HG02884 (cell line): ENCODE data around the gene SYNJ2.

Experiments
- ATAC-seq: cut with Tn5 transposase; IDR thresholded peaks from one replicate; pipeline ENCODE4 v1.9.1; 2021; ENCODE audit warnings: mild to moderate bottlenecking, moderate library complexity; ENCODE audit not compliant: unreplicated experiment

Gene SYNJ2

DNA sequence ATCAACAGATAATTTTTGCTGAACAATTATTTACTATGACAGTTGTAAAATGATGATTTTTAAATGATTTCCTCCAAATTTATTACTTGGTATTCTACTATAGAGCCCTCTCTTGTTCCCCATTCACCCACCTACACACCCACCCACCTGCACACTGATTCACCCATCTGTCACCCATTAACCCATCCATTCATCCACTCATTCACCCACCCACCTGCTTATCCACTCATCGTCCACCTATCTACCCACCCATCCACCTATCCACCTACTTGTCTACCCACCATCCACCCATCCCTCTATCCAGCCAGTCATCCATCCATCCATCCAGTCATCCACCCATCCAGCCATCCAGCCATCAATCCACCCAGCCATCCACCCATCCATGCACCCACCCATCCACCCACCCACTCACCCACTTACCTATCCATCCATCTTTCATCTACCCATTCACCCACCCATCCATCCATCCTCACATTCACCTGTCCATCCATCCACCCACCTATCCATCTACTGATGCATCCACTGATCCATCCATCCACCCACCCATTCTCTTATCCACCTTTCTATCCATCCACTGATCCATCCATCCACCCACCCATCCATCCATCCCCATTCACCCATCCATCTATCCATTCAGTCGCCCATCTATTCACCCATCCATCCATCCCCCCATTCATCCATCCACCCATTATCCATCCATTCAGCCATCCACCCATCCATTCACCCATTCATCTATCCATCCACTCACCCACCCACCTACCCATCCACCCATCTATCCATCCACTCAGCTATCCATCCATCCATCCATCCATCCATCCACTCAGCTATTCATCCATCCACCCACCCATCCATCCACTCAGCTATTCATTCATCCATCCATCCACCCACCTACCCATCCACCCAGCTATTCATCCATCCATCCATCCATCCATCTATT, 72.0 kb downstream of the SYNJ2 start:
- no peak for ATAC-seq

DNA sequence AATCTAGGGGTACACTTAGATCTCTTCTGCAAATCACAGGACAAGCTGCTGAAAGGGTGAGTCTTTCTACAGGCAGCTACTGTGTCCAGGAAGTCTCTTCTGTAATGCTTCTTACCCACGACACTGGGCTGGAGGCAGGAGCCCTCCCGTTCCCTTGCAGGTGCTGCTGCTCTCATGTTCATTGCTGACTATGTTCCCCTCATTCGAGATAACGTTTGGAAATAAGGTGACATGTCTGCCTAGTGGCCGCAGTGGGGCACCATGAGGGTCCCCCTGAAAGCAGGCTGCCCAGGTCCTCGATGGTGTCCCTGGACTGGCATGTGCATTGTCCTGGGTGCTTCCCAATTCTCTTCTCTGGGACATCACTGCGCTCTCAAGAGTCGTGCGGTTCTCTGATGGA, 74.7 kb downstream of the SYNJ2 start:
- ATAC-seq, result no peak

DNA sequence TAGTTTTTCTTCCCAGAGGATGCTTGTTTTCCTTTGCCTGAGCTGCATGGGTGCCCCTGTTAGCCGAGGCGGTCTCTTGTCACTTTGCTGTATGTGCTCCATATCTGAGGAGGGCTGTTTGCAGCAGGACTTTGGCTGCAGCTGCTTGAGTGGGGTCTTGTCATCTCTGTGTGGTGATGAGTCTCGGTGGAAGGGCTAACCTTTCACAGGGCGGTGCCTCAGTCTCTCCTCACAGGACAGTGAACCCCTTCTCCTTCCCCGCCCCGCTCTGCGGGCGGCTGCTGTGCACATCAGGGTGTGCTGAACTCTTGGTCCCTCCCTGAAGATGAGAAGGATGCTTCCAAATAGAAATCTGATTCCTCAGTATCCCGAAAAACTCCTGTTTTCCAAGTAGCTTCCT, 75.1 kb downstream of the SYNJ2 start:
- no peak for ATAC-seq

DNA sequence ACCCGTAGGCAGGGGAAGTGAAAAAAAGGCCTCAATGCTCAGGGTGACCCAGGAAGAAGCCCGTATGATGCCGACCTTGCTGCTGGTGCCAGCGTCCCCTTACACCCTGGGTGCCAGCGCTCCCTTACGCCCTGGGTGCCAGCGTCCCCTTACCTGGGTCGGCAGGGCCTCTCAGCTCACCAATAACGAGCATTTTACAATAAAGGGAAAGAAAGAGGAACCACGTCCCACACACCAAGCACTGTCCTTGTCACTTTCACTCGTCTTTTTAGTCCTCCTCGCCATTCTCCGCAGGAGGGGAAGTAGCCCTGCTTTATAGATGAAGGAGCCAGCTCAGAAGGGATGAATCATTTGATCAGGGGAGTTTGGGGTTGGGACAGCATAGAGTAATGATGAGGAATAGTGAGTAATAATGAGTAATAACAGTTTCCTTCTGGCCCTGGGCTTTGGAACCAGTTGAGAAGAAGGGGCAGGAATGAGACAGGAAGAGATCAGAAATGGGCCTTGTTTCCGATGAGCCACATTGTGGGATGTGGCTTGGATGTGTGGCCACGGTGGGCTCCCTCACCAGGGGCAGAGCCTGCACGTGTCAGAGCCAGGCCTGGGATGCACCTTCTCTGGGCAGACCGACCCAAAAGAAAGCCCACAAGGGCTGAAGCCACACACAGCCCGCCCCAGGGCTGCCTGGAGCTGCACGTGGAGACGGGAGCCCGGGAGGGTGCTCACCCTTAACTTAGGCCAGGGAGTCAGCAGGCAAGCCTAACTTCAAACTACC, 75.7 kb downstream of the SYNJ2 start:
- peak; percentile 81 for ATAC-seq

DNA sequence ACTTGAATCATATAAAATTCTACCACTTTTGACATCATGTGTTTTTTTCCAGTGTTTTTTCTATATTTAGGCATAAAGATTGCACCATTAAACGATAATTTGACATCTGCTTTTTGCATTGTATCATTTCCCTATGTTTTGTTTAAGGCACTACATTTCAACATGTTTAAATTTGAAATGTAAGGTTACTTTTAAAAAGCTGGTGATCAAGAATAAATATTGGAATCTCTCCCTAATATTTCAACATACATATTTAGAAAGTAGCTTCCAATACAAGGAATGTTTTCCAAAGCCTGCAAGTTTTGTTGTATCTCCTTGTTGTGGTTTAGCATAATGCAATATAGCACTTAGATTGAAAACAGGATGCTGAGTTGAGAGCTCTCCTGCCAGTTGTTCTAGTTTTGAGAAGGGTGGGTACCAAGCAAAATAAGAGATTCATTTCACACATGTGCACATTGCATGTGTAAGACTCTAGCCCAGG, 76.5 kb downstream of the SYNJ2 start:
- no peak for ATAC-seq

DNA sequence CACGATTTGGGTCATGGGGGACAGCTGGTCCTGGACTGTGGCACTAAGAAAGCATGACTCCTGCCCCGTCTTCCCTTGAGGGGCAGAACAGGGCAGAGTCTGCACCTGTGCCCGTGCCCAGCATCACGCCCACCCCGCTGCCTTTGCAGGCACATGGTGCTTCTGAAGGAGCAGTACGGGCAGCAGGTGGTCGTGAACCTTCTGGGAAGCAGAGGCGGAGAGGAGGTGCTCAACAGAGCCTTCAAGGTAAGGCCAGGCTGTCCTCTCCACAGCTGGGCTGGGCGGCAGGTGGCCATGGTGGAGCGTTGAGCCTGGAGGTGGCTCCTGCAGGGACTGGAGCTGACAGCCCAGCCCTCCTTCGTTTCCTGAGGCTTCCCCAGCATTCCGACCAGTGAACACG, 77.4 kb downstream of the SYNJ2 start:
- no peak for ATAC-seq

DNA sequence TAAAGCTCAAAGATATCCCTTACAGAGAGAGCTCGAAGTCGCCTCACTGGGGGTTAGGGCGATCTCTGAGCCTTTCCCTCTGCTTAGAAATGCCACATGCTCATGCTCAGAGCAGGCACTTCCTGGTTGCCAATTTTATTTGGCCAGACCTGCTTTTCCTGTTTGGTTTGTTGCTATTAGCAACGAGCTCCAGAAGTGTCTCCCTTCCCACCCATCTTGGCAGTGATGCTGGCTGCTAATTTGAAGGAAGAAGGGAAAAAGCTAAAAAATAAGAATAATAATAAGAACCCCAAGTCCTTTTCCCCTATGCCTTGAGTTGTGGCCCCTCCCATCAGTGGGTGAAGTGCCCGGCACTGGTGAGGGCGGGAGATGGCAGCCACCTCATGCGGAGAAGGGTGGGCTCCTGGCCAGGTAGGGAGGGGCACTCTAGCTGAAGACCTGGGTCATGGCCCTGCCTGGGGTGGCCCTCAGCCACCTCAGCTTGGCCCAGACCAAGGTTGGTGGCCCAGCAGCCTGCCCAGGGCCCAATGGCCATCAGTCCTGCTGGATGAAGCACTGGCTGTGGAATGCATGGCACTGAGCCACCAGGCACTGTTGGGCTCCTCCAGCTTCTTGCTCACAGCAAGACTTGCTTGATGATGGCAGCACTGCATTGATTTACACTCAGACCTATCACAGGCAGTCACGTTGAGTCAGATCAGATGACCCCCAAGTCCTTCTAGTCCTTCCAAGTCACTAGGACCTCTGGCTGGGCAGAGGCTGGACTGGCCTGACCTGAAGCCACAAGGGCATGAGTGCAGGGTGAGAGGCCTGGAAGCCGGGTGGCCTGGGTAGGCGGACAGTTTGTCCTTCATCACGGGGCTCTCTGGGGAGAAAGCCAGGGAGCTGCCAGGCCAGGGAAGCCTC, 79.0 kb downstream of the SYNJ2 start:
- no peak for ATAC-seq

DNA sequence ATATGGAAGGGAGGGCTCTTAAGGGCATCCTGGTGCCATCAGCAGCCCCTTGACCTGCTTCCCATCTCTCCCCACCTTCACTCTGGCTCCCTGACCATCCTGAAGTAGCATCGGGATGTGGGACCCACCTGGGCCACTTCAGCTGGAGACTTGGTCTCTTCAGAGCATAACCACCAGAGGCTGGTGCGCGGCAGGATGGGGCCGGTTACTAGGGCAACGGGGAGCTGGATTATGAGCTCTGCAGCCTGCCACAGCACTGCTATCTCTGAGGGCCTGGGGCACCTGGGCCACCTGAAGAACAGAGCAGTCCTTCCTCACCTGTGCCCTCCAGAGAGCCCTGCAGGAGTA, 79.7 kb downstream of the SYNJ2 start:
- no peak for ATAC-seq

DNA sequence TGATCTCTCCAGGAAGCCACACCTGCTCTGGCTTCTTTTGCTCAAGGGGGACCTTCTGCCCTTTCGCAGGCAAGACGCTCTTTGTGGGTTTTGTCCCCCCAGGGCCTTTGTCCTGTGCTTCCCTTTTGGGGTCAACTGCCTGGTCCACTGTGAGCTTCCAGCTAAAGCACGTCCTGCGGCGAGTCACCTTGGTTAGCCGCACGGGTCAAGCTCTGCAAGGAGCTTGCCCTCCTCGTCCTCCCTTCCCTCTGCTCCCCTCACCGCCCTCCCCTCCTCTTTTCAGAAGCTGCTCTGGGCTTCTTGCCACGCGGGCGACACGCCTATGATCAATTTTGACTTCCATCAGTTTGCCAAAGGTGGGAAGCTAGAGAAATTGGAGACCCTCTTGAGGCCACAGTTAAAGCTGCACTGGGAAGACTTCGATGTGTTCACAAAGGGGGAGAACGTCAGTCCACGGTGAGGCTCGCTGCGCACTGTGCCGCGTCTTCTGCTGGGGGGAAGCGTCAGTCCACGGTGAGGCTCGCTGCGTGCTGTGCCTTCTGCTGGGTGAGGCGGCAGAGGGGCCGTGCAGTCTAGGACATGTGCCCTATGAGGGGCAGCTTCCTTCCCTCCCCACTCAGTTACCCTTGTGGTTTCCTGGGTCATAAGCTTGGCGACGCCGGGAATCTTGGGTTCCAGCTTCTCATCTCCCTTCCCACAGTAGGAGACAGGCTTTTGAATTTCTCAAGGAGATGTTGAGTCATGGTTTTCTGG, 80.2 kb downstream of the SYNJ2 start:
- ATAC-seq, result no peak

DNA sequence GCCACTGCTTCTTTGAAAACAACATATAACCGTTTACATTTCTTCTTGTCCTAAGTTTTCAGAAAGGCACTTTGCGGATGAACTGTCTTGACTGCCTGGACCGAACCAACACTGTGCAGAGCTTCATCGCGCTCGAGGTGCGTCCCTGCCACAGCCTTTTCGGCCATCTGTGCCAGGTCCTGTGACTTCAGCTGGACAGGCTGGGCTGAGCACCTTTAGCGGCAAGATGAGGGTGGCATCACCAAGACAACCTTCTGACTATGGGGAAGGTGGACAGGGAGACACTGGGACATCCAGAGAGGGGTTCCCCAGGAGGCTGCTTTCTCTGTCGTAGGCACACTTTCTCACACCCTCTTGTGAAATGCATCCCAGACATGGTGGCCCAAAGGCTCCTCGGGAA, 82.1 kb downstream of the SYNJ2 start:
- no peak for ATAC-seq

DNA sequence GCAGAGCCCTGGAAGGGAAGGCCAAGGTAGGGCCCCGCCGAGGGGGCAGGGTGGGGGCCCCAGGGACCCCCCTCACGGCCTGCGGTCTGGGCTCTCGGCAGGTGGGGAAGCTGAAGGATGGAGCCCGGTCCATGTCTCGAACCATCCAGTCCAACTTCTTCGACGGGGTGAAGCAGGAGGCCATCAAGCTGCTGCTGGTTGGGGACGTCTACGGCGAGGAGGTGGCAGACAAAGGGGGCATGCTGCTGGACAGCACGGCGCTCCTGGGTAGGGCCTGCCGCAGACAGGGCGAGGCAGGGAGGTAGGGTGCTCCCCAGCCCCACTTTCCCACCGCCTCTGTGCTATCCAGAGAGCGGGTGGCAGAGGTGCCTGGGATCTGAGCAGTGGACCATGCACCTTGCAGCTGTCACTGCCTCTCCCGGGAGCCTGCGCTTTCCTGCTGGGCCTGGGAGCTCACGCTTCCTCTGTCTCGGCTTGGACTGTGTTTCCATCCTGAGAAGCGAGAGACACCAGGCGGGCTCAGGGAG, 83.1 kb downstream of the SYNJ2 start:
- no peak for ATAC-seq

DNA sequence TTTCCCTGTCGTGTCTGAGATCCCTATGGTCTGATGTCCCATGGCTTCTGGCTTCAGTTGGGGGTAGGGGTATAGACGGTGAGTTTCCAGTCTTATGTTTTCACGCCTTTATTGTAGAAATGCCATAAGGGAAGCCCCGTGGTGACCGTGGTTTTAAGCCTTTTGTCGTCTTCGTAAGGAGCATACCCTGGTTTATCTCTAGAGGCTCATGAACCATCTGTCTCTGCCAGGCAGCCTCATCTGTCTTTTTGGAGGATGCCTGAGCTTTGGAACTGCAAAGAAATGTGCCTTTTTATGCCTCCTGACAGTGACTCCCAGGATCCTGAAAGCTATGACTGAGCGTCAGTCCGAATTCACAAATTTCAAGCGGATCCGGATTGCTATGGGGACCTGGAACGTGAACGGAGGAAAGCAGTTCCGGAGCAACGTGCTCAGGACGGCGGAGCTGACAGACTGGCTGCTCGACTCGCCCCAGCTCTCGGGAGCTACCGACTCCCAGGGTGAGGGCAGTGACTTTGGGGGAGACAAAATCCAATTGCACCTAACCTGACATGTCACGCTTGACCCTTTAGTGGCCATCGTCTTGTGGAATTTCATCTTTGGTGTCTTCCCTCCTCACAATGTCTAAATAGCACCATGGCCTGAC, 84.6 kb downstream of the SYNJ2 start:
- ATAC-seq, result no peak

DNA sequence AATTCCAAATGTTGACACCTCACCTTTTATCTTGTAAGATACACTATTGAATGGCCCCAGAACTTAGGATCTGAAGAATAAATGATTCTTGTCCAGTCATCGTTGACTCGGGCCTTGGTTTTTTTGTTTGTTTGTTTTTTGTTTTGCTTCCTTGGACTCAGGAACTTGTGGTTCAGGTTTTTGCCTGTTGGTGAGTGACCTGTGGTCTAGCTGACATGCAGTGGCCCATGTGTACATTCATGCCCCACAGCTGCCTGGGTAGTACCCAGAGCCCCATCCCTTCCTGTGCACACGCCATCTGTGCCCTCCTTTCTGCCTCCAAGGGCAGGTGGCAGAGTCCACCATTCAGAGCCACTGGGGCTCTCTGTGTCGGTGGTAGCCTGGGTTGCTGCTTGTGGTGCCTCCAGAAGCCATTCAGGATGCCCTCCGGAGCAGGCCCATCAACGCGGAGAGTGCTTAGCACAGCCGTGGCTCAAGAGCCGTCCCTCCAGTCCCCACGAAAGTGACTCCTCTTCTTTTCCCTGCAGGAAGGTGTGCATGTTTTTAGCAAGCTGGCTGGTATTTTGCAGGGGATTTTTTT, 85.9 kb downstream of the SYNJ2 start:
- no peak for ATAC-seq

DNA sequence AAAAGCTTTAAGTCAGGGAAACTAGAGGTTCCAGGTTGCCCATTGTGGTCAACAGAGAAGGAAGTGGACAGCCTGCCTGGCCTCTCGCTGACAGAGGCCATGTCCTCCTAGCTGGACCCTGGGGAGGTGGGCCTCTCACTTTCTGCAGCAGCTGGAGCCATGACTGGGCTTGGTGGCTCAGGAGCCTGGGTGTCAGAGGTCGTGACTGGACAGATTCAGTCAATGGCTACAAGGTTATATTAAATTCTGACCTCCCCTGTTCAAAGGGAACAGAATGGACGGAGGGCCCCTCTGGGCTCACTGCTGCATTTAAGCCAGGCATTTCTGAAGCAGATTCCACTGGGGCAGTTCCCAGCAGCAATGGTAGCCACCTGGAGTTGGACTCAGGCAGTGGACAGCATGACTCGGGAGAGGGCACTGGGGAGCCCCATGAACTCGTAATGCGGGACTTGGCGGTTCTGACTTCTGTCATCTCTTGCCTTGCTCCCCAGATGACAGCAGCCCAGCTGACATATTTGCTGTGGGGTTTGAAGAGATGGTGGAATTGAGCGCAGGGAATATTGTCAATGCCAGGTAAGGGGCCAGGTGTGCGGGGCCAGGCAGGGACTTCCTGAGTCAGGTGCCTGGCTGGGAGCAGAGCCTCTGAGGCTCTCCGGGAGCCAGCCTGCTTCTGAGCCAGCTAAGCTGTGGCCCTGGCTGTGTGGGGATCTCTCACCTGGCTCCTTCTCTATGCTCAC, 86.7 kb downstream of the SYNJ2 start:
- no peak for ATAC-seq

DNA sequence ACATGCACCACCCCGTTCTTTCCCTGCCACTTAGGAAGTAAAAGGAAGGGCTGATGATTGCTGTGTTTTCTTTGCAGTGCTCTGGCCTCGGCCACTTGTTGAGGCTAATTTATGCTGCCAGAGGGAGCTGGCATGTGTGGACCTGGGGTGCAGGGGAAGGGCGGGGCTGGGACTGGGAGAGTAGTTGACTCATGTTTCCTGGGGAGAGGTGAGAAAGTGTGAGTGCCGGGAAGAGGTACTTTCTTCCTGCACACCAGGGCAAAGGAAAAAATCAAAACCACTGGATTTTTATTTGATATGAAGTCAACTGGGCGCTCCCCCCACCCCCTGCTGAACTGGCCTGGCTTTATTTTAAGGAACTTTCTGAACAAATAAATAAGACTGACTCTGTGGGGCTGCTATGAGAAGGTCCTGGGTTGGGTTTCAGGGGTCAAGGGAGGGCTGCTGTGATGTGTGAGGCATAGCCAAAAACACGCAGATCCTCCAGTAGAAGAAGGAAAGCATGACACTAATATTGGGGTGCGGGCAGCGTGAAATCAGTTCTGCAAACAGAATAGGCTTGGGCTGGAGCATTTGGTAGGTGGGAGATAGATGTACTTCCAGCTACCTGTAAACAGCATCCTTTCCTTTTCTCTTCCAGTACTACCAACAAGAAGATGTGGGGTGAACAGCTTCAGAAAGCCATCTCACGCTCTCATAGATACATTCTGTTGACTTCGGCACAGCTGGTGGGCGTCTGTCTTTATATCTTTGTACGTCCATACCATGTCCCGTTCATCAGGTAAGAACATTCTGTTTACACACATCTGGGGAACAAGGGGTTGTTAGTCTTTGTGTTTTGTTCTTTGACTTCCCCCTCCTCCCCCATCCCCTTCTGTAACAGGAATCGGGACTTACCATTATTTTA, 87.5 kb downstream of the SYNJ2 start:
- ATAC-seq, result no peak

DNA sequence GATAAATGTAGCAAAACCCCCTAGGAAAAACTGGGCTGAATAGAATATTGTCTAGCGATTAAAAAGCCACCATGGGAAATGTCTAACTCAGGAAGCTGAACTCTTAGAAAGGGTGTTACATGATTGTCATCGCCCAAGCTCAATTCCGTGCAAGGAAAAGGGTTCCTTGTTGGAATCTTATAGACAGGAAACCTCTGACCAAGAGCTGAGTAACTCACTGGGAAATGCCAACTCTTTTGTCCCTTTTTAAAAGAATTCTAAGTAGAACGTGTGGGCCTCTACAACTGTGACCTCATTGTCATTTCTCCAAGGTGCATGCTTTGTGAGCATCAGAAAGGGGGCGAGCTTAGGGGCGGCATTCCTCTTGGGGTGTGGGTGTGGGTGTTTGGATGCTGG, 88.1 kb downstream of the SYNJ2 start:
- ATAC-seq, result no peak

DNA sequence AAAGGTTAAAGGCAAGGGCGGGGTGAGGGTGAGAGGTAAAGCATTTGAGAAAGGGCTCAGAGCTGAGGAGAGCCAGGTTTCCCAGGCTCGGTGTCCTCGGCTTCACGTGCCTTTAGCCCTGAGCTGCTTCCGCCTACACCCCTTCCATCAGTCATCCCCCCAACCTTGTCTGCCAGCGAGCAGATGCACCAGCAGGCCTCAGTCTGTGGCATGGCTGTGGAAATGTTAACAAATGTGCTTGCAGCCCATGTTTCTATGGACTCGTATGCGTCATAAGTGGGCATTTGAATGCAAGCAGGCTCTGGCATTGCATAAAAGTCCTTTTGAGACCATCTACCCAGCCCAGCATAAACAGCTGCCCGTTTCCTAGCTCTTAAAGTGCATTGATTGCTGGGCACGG, 88.8 kb downstream of the SYNJ2 start:
- ATAC-seq, result no peak
